HTERT RPE-1 (cell line): ENCODE measurements around the gene CD72.

Experiments
- in situ Hi-C: fragments of 300-500 bp; cut with MboI; formaldehyde crosslinking; loops from 4 replicates; pipeline ENCODE4 v1.14.3; 2020; ENCODE audit warnings: low sequenced_read_pairs

Gene CD72

GRCh38 chr9:35618325-35618727, at the start of gene CD72:
TSS of gene CD72 (minus strand) at chr9:35618413. CDS start at chr9:35618303, 110 bp downstream.
- in situ Hi-C loops, result no loop called here

- in situ Hi-C loops, result no loop called here
Measured at GRCh38 chr9:35667939-35668338, 49.7 kb upstream of the CD72 start.

- in situ Hi-C loops, result no loop called here
Measured at GRCh38 chr9:35666549-35666948, 48.3 kb upstream of the CD72 start.

- in situ Hi-C loops, result no loop called here
Measured at GRCh38 chr9:35666045-35666444, 47.8 kb upstream of the CD72 start.

GRCh38 chr9:35665471-35665818, 47.2 kb upstream of the CD72 start:
- in situ Hi-C loops, result no loop called here

GRCh38 chr9:35664531-35665470, 46.6 kb upstream of the CD72 start, which contains the start of gene ARHGEF39:
TSS of gene ARHGEF39 (minus strand) at chr9:35665195. CDS start at chr9:35665169, 26 bp downstream.
- in situ Hi-C loops, result no loop called here

- in situ Hi-C loops, result no loop called here
Measured at GRCh38 chr9:35662437-35662836, 44.2 kb upstream of the CD72 start.

- in situ Hi-C loops, result no loop called here
Measured at GRCh38 chr9:35661756-35662350, 43.6 kb upstream of the CD72 start.

- in situ Hi-C loops, result no loop called here
Measured at GRCh38 chr9:35660966-35661415, 42.8 kb upstream of the CD72 start.

- in situ Hi-C loops, result no loop called here
Measured at GRCh38 chr9:35659340-35659739, 41.1 kb upstream of the CD72 start.

- in situ Hi-C loops, result no loop called here
Measured at GRCh38 chr9:35658968-35659220, 40.7 kb upstream of the CD72 start.

- in situ Hi-C loops, result no loop called here
Measured at GRCh38 chr9:35658137-35658967, 40.1 kb upstream of the CD72 start, which contains the start of gene CCDC107. TSS of gene CCDC107 (plus strand) at chr9:35658292. CDS start at chr9:35658380, 88 bp downstream.

- in situ Hi-C loops, result no loop called here
Measured at GRCh38 chr9:35657546-35658136, 39.4 kb upstream of the CD72 start, which contains the start of gene RMRP. TSS of gene RMRP (minus strand) at chr9:35658019.

- in situ Hi-C loops, result no loop called here
Measured at GRCh38 chr9:35656831-35657545, 38.8 kb upstream of the CD72 start.

- in situ Hi-C loops, result no loop called here
Measured at GRCh38 chr9:35656348-35656747, 38.1 kb upstream of the CD72 start.

- in situ Hi-C loops, result no loop called here
Measured at GRCh38 chr9:35653611-35654010, 35.4 kb upstream of the CD72 start.

- in situ Hi-C loops, result no loop called here
Measured at GRCh38 chr9:35652829-35653209, 34.6 kb upstream of the CD72 start.

- in situ Hi-C loops, result no loop called here
Measured at GRCh38 chr9:35651956-35652828, 34.0 kb upstream of the CD72 start.
